ACC112 (cell line): ENCODE data around the gene CRADD.

Experiments used
- H2AFZ ChIP-seq: fragments of 200-600 bp; sonication (generic); one replicate; pipeline ENCODE4 v1.6.0; 2017; ENCODE audit warnings: antibody characterized with exemption, low read length; ENCODE audit not compliant: unreplicated experiment
- H3K27ac ChIP-seq: fragments of 200-600 bp; sonication (generic); 2 replicates; pipeline ENCODE4 v1.5.1; 2014; ENCODE audit warnings: low read depth, mild to moderate bottlenecking, antibody characterized with exemption, low read length, moderate library complexity
- H3K27me3 ChIP-seq: fragments of 200-600 bp; sonication (generic); 2 replicates; pipeline ENCODE4 v1.6.1; 2014; ENCODE audit warnings: mild to moderate bottlenecking, antibody characterized with exemption, low read length, moderate library complexity, mixed read lengths; ENCODE audit not compliant: insufficient read depth
- H3K36me3 ChIP-seq: fragments of 200-600 bp; sonication (generic); 2 replicates; pipeline ENCODE4 v1.6.1; 2016; ENCODE audit warnings: mild to moderate bottlenecking, antibody characterized with exemption, low read length, moderate library complexity, mixed read lengths; ENCODE audit not compliant: insufficient read depth
- H3K4me1 ChIP-seq: fragments of 200-600 bp; sonication (generic); one replicate; pipeline ENCODE4 v1.6.1; 2016; ENCODE audit warnings: low read length, mixed read lengths; ENCODE audit not compliant: insufficient read depth, unreplicated experiment, control insufficient read depth
- H3K4me3 ChIP-seq: fragments of 200-600 bp; sonication (generic); 2 replicates; pipeline ENCODE4 v1.5.1; 2014; ENCODE audit warnings: mild to moderate bottlenecking, low read depth, low read length
- H3K79me2 ChIP-seq: fragments of 200-600 bp; sonication (generic); one replicate; pipeline ENCODE4 v1.6.0; 2016; ENCODE audit warnings: low read length; ENCODE audit not compliant: control insufficient read depth, unreplicated experiment, insufficient read depth

Gene CRADD

DNA sequence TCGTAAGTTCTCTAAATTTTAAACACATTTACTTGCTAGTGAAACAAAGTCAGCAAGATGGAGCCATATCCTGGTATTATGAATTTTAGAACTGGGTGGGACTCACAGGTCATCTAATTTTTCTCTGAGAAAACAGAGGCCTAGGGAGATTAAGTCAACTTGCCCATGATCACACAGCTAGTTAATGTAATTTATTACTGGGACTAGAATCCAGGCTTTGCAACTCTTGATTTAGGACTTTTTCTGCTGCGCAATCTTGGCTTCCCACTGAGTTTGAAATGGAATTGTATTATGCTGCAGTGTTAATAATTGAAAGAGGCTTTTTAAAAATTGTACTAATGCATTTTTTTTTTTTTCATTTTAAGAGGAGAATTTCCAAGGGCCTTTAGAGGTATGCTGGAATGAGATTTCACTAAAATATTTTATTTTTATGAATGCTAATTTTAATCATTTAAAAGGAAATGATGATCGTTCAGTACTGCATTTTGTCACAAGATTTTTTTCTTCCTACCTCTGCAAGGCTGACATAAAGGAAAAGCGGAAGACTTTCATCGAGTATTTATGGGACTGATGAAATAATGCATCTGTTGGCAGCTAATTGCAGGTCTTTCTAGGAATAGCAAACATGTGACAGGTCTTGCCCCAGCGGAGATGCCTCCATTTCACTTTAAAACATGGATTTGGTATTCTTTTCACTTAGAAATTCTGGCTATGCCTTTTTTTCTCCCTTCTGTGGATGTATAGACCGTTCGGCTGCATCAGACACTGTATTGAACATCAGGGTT is 9.6 kb downstream of the CRADD start:
- H2AFZ ChIP-seq, result no peak overlapping the region
- no peaks in the 10 kb centered on the region for H3K79me2 ChIP-seq
- H3K4me3 ChIP-seq, result no peak overlapping the region
- H3K27me3 ChIP-seq, result no peaks in the 10 kb centered on the region
- H3K4me1 ChIP-seq, result no peaks in the 10 kb centered on the region
- H3K36me3 ChIP-seq, result no peaks in the 10 kb centered on the region
- no peak overlapping the region for H3K27ac ChIP-seq

- no peak overlapping the region for H3K27ac ChIP-seq
- no peaks in the 10 kb centered on the region for H3K79me2 ChIP-seq
- no peak overlapping the region for H3K4me3 ChIP-seq
- no peaks in the 10 kb centered on the region for H3K27me3 ChIP-seq
- no peak overlapping the region for H2AFZ ChIP-seq
- no peaks in the 10 kb centered on the region for H3K36me3 ChIP-seq
- no peaks in the 10 kb centered on the region for H3K4me1 ChIP-seq
Observed at GRCh38 chr12:93689076-93689834, 12.1 kb downstream of the CRADD start.

DNA sequence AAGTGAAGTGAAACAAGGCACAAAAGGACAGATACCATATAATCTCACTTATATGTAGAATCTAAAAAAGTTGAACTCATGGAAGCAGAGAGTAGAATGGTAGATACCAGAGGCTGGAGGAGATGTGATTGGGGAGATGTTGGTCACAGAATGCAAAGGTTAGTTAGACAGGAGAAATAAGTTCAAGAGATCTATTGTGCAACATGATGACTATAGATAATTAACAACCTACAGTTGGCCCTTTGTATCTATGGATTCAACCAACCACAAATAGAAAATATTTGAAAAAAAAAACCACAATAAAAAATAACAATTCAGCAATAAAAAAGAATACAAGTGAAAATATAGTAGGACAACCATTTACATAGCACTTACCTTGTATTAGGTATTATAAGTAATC is 19.3 kb downstream of the CRADD start:
- H3K27ac ChIP-seq, result no peak overlapping the region
- no peaks in the 10 kb centered on the region for H3K79me2 ChIP-seq
- H3K36me3 ChIP-seq, result no peaks in the 10 kb centered on the region
- no peaks in the 10 kb centered on the region for H3K27me3 ChIP-seq
- H3K4me3 ChIP-seq, result no peak overlapping the region
- H3K4me1 ChIP-seq, result peaks cover 23% of the 10 kb centered on the region
- no peak overlapping the region for H2AFZ ChIP-seq

- Histone ChIP-seq H3K27ac (peak overlapping the region; percentile 28; the same call in 1 of the 2 replicates), H3K4me1 (peaks cover 30% of the 10 kb centered on the region), H3K27me3 (no peaks in the 10 kb centered on the region), H3K36me3 (no peaks in the 10 kb centered on the region), H3K79me2 (no peaks in the 10 kb centered on the region), H3K4me3 (no peak overlapping the region), H2AFZ (peak overlapping the region; percentile 28)
Observed at GRCh38 chr12:93698307-93699092, 21.3 kb downstream of the CRADD start.

DNA sequence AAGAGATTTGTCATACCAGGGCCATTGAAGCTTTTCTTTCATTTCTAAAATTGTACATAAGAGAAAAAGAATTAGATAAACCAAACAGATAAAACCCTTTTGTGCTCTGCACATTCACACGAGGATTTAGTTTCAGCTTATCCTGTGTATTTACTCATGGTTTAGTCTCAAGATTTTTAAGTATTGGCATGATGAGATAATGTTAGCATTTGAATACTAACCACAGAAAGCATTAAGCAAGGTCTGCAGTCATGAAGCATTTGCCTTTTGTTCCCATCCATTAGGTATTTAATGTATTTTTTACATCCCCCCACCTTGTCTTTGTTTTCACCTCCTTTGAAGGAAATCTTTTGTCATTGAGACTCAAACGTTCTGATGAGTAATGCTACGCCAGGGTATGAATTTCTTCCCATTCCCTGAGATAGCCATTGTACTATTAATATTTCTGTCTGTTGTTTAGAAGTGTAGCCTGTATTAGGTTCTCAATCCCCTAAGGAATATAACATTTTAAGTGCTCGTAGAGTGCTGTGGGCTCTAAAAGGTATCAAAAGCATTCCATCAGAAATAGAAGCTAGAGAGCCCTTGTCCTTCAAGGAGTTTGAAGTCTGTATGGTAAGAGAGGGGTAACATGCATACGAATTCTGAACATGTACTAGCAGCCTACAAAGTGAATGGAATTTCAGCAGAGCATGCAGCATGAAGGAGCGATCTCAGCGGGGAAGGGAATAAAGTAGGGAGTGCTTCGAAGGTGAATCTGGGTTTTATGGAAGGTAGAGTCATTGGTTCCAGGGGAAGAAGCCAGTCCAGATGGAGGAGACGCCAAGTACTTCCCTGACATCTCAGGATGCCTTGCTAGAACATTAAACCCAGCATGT is 22.3 kb downstream of the CRADD start:
- Histone ChIP-seq H3K4me3 (no peak overlapping the region), H3K27ac (peak overlapping the region; percentile 28; the same call in 1 of the 2 replicates), H2AFZ (no peak overlapping the region)

GRCh38 chr12:93702707-93703315 is 25.6 kb downstream of the CRADD start:
- Histone ChIP-seq H2AFZ (no peak overlapping the region), H3K27ac (no peak overlapping the region), H3K4me1 (peaks cover 41% of the 10 kb centered on the region), H3K36me3 (no peaks in the 10 kb centered on the region), H3K27me3 (no peaks in the 10 kb centered on the region), H3K4me3 (no peak overlapping the region), H3K79me2 (no peaks in the 10 kb centered on the region)

More for the DNA sequence above, 22.3 kb downstream of the CRADD start:
- Histone ChIP-seq H3K27me3 (no peaks in the 10 kb centered on the region), H3K36me3 (no peaks in the 10 kb centered on the region), H3K4me1 (peaks cover 30% of the 10 kb centered on the region), H3K79me2 (no peaks in the 10 kb centered on the region)

GRCh38 chr12:93704122-93704521 is 26.9 kb downstream of the CRADD start:
- Histone ChIP-seq H3K4me1 (peaks cover 35% of the 10 kb centered on the region), H2AFZ (no peak overlapping the region), H3K79me2 (no peaks in the 10 kb centered on the region), H3K36me3 (no peaks in the 10 kb centered on the region), H3K4me3 (no peak overlapping the region), H3K27ac (no peak overlapping the region), H3K27me3 (no peaks in the 10 kb centered on the region)

GRCh38 chr12:93704625-93705024 is 27.4 kb downstream of the CRADD start:
- H3K27me3 ChIP-seq, result no peaks in the 10 kb centered on the region
- no peak overlapping the region for H3K27ac ChIP-seq

GRCh38 chr12:93705237-93705636 is 28.1 kb downstream of the CRADD start:
- Histone ChIP-seq H3K4me3 (no peak overlapping the region), H3K4me1 (peaks cover 28% of the 10 kb centered on the region)

More at GRCh38 chr12:93704625-93705024, 27.4 kb downstream of the CRADD start:
- Histone ChIP-seq H2AFZ (no peak overlapping the region), H3K4me3 (no peak overlapping the region), H3K79me2 (no peaks in the 10 kb centered on the region), H3K36me3 (no peaks in the 10 kb centered on the region), H3K4me1 (peaks cover 30% of the 10 kb centered on the region)

More at GRCh38 chr12:93705237-93705636, 28.1 kb downstream of the CRADD start:
- no peaks in the 10 kb centered on the region for H3K36me3 ChIP-seq
- no peak overlapping the region for H2AFZ ChIP-seq
- no peaks in the 10 kb centered on the region for H3K27me3 ChIP-seq
- no peaks in the 10 kb centered on the region for H3K79me2 ChIP-seq
- H3K27ac ChIP-seq, result no peak overlapping the region
